G401.6 (cell line): ENCODE data around the gene DLGAP5.

Source experiments
- FAIRE-seq: peaks from 2 replicates; lab custom pipeline; 2012; peaks lifted over from hg19 to GRCh38; lab: Jason Lieb, UNC

DLGAP5 gene

DNA sequence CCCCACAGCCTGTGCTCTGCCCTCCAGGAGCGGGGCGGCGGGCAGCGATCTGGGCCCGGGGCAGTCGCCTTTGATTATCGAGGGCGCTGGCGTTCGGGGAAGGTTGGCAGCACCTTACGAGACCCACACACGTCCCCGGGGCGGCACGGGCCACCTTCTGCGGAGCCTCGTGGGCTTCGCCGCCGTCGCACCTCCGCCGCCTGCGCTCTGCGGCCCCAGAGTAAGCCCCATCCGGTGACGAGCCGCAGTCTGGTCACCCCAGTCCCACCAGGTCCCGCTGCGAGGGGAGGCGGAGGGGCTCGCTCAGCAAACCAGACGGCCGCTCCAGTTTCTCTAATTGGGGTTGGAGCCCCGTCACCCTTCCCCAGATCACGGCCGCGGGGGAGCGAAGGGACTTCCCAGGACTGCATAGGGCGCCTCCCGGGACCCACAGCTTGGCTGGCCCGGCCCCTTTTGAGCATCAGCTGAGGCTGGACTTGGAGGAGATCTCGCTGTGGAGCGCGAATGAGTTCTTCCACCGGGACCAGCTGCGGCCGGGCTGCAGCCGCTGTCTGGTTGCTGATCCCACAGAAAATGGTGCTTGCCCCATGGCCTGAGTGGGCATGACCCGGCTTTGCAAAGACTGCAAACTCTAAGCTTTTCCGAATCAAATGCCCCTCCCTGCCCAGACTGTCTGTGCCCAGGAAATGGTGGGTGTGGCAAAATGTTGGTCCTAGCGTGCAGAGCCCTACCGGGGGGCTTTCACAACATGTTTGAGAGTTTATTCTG, 61.8 kb downstream of the DLGAP5 start:
- FAIRE-seq, result no peak

- FAIRE-seq, result no peak
Observed at GRCh38 chr14:55129086-55129427, 62.3 kb downstream of the DLGAP5 start, which contains the start of gene LGALS3. LGALS3 (plus strand) TSS chr14:55129252; CDS start chr14:55137374, 8,122 bp downstream.

GRCh38 chr14:55128386-55129085, 62.8 kb downstream of the DLGAP5 start:
- no peak for FAIRE-seq

- no peak for FAIRE-seq
Observed at GRCh38 chr14:55127460-55127951, 63.9 kb downstream of the DLGAP5 start.

- no peak for FAIRE-seq
Observed at GRCh38 chr14:55126932-55127459, 64.4 kb downstream of the DLGAP5 start.

DNA sequence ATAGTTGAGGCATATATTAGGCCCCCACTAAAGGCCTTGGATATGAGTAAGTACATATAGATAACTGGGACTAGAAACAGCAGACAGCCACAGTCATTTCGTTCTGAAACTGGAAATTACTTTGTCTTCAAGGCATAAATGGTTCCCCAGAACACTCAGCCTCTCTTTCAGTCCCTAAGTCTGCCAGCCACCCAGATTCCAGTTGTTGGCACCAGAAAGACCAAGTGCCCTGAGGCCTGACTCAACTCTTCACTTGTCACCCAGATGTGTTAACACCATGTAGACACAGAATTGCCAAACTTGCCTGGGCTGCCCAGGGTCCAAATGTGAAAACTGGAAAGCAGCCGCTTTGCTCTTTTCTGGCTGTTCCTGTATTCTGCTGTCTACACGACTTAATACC, 65.4 kb downstream of the DLGAP5 start:
- FAIRE-seq, result no peak

- no peak for FAIRE-seq
Observed at GRCh38 chr14:55125403-55125802, 66.0 kb downstream of the DLGAP5 start.

DNA sequence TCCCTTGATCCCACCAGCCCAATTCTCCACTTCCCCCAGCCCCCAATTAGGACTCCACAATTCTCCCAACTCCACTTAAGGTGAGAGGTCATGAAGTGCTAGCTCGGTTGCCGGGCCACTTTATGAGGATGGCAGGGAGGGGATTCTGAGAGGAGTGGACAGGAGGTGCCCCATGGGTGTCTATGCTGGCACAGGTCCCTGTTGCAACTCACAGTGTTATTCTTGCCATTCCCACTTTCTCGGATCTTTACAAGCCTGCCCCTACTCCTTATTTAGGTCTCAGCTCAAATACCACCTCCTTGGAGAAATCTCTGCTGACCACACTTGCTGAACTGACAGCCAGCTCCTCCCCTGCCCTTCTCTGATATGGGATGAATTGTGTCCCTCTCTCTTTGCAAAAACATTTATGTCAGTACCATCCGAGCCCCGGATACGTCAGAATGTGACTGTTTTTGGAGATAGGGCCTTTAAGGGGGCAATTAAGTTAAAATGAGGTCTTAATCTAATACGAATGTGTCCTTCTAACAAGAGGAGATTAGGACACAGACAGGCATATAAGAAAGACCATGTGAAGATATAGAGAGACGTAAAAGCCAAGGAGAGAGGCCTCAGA, 66.5 kb downstream of the DLGAP5 start:
- no peak for FAIRE-seq

- no peak for FAIRE-seq
Observed at GRCh38 chr14:55123852-55124639, 67.3 kb downstream of the DLGAP5 start.

- no peak for FAIRE-seq
Observed at GRCh38 chr14:55123101-55123500, 68.3 kb downstream of the DLGAP5 start.

- FAIRE-seq, result no peak
Observed at GRCh38 chr14:55122440-55122986, 68.9 kb downstream of the DLGAP5 start.

- FAIRE-seq, result no peak
Observed at GRCh38 chr14:55121628-55122439, 69.6 kb downstream of the DLGAP5 start.

- no peak for FAIRE-seq
Observed at GRCh38 chr14:55120571-55121495, 70.6 kb downstream of the DLGAP5 start.

- no peak for FAIRE-seq
Observed at GRCh38 chr14:55118761-55119160, 72.6 kb downstream of the DLGAP5 start.

- no peak for FAIRE-seq
Observed at GRCh38 chr14:55117803-55118441, 73.5 kb downstream of the DLGAP5 start.

DNA sequence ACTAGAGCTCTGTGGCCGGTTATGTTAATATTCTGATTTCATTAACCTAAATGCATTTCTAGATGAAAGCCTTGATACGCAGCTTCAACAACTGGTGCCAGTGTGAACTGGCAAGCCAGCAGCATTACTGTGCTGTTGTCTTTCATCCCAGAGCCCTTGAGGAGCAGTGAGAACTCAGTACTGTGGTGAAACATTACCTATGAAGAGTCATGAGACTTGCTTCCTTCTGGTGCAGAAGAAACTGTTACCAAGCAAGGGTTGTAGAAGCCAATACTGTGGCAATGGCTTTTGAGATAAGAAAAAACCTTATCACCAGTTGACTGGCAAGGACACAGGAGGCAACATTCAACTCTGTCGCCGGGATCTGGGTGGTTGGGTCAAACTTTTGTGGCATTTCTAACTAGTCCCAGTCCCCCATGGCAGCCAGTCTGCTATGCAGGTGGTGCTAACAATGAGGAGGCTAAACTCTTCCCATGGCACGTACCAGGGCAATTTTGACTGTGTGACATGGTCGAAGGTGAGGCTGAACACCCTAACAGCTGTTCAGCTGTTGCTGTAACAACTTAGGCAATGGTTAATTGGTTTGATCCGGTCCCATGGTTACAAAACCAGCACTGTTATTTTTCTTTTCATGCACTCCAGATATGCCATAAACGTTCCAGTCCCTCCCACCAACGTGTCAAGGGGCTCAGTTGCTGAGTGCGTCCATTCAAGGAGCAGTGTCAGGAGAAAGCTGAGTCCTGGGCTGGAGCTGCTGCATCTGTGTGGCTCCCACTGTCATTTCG, 74.9 kb downstream of the DLGAP5 start:
- FAIRE-seq, result no peak

DNA sequence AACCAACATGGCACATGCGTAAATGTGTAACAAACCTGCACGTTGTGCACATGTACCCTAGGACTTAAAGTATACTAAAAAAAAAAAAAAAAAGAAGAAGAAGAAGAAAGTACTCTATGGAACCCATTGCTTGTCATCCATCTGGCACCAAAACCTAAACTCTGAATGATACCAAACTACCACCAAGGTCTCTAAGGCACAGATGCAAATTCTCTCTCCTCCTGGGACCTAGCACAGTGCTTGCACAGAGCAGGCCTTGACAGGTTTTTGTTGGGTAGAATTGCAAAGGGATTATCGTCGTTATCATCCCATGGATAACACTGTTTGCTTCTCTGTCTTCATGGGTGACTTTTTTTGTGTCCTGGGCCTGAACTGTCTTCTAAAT, 75.5 kb downstream of the DLGAP5 start:
- FAIRE-seq, result no peak

GRCh38 chr14:55115460-55115859, 75.9 kb downstream of the DLGAP5 start:
- no peak for FAIRE-seq

DNA sequence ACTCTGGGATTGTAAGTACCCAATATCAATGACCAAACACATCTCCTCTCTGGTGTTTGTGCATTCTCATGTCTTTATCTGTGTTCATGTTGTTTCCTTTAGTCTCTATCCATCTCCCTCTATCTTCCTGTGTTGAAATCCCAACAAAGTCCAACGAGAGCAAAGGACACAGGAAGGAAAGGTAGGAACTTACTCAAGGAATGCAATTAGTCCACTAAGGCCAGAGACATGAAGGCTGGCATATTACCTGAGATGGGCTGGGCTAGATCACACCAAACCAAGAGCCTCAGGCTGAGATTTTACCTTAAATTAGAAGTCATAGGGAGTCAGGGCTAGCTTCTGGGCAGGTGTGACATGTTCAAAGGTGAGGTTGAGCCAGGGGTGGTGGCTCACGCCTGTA, 76.7 kb downstream of the DLGAP5 start:
- FAIRE-seq, result no peak
